Inflammatory macrophage (primary cell): Measurements from ENCODE around the gene EGFL8.

Source experiments
- DNase-seq, 2 donors: peaks; one replicate each; pipeline ENCODE4 v3.0.0-alpha.2; 2020 to 2022

Gene EGFL8

DNA sequence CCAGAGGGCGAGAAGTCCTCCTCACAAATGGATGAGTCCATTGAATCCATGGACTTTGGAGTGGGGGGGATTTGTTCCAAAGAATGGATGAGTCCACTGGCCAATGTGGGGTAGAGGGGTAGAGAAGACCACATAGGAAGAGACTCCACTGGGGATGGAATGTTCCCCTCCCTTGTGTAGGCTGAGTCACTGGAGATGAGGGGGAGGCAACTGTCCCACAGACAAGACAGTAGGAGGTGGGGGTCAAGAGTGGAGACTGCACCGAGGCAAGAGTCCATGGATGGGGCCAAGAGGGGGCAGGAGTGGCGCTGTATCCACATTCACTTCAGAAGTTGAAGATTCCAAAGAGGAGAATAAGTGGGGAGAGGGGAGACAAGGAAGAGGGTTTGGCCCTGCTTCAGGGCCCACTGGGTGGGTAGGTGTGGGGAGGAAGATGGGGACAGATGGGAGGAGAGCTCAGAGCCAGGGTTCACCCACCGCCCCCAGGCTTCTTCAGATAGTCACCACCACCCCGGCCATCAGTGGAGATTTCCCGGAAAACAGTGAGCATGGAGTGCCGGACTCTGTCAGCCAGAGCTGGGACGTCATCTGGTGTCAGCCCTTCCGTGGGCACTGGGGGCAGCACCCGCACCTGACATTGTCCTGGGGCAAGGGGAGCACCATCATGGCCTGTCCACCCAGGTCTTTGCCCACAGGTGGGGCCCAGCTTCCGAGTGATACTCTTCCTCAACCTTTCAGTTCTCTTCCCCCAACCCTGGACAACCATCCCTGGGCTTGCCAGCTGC, 4.6 kb downstream of the EGFL8 start:
- DNase-seq, result no peak

DNA sequence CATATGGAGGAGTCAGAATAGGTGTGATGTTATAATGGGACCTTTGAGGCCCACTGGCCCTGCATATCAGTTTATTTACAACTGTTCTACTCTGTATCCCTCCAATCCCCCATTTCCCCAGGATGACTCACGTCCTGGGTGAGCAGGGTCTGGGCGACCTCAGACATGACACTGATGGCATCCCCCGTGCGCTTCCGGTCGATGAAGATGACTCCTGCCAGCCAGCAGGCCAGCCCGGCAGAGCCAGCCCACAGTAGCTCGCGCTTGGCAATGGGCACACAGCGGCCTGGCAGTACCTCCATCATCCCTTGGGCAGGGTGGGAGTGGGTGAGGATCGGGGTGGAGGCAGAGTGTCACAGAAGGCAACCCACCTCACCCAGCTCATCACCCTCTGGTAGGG, 5.9 kb downstream of the EGFL8 start:
- no peak for DNase-seq

DNA sequence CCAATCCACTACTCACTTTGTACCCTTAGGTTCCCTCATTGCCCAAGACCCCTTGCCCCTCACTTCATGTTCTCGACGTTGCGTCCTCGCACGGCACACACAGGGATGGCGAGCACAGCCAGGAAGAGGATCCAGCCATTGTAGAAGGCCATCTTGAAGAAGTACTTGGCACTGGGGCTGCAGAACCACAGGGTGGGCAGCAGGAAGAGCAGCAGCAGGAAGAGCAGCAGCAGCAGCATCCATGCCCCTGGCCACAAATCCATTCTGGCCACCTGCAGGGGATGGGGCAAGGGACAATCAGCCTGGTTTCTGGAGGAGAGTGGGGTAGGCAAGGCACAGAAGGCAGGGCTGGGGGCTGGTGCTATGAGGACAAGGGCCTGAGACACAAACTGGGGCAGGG, 6.8 kb downstream of the EGFL8 start:
- DNase-seq, result no peak

DNA sequence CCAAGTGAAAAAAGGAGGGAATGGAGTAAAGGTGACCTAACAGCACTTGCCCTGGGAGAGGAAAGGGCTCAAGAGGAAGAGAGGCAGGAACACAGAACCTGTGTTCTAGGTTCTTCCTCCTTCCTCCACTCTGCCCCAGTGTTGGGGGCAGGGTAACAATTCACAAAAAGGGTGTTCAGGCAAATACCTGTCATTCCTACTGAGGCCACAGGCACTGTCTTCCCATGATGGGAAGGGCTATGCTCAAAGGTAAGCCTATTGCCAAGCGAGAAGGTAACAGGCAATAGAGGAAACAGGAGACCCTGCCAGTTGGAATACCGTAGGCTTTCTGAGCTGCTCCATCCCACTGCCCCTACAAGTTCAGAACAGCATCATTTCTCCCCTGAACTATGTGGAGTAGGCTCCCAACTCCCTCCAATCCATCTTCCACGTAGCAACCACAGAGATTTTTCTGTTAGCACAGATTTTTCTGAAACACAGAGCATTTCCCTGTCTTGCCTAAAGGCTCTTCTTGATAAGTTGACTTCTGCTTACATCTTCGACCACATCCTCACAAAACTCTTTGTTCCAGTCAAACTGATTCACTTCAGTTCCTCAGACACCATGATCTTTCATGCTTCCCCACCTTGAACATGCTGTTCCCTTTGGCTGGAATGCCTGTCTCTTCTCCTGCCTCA, 8.8 kb downstream of the EGFL8 start:
- no peak for DNase-seq

DNA sequence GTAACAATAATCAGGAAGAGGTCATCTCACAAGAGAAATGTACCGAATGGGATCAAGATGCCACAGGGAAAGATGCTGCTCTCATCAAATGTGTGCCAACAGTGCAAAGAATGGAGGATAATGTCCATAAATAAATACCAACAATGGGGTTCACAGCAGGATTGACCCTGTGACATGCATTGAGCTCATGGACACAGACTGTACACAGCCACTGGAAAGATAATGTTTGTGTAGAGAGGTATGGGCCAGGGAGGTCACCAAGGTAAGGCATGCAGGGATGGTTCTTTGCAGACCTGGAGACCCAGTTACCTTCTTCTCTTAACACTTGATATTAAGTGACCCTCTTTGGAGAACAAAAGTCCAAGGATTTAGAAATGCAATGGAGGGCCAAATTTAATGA, 10.0 kb downstream of the EGFL8 start:
- DNase-seq, result no peak

DNA sequence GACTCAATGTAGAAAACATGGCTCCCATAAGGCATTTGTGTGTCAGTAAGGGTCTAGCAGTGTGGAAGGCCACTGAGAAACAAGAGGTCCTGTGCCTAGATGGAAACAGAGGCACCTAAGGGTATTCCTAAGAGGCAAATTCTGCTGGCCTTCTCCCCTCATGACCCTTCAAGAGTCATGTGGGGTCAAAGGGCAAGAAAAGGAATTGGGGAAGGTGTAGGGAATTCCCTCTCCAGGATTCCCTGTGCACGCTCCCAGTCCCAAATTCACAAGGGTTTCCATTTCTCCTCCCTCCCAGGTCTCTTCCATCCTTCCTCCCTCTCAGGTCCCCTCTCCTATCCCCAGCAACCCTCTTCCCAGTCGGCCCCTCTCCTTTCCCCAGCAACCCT, 10.9 kb downstream of the EGFL8 start:
- no peak for DNase-seq

DNA sequence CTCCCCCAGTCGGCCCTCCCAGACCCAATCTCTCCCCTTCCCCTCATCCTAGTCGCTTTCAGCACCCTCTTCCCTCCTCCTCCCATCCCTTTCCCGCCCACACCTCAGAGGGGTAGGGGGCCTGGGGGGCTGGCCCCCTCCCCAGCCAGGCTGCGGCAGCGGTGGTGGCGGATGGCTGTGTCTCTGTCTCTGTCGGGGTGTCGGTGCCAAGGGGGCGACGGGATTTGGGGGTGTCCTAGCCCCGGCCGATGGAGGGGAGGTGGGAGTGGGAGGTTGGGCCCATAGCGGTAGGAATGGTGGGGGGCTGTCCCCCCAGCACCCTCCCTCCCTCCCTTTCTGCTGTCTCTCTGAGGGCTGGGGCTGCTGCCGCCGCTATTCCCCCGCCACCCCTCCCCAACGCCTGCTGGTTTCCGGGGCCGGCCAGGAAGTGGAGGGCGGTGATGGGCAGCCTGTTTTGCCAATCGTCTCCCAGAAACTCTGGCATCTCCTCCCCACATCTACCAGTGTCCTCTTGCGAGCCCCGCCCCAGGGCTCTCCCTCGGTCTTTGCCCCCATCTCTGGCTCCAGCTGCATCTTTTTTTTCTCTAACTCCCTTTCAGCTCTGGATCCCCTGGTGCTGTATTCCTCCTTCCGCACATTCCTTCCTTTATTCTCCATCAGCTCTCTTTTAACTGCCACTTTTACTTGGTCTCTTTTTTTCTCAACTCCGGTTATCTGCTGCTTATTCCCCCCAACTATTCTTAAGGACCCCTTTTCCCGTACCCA, 11.5 kb downstream of the EGFL8 start, which contains the start of gene AGPAT1:
TSS of gene AGPAT1 (minus strand) at position 374 of the 765 bp plus-strand sequence. CDS start 4,588 bp downstream, outside the sequence.
- DNase-seq, result peak; percentile 94 to 96

DNA sequence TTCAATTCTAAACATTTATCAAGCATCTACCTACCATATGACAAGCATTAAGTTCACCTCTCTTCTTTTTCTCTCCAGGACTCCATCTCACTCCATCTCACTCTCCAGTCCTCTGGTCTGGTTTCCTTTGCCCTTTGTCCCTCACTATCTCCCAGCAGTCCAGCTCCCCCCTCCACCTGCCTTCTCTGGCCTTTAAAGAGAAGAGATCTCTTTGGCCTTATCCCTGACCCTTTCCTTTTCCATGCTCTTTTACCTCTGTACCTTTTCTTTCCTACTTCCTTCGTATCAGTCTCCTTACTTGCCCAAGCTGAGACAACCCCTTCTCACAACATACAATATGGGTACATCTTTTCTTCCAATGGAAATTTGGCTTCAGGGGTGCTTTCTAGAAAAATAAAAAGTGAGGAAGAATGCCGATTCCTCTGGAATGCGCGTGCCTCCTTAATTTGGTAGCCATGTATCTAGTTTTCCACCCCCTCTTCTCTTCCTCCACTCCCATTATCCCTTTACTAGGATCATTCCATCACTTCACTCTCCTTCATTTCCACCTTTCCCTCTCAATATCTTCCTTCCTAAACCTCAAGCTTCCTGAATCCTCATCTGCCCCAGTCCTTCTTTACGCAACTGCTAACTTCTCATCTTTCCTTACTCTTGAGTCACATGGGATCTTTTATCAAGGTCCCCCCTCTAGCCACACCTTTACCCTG, 12.2 kb downstream of the EGFL8 start:
- DNase-seq, result no peak

DNA sequence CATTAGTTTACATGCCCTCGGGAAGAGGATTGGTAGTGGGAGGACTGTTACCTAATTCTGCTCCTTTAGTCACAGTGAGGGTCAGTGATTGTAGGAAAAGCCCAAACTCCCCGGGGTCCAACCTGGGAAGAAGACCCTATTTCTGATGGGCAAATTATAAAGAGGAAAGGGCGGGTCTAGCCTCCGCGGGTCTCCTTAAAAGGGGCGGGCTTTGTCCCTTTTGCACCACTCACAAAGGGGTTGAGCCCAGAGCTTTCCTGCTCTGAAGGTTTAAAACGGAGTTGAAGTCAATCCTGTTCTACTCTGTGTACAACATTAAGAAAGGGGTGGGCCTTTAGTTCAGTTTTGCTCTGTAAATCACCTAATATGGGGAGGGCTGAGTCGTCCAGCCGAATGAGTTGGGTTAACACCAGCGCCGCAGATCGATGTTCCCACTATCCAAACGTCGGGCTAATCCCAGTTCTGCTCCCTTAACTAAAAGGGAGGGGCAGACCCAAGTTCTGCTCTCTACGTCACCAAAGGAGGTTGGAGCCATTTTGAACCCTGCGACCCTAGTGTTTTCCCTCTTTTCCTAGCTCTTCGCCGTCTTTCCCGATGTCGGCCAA, 12.9 kb downstream of the EGFL8 start:
- peak in 1 of 2 donors; percentile 38 for DNase-seq

DNA sequence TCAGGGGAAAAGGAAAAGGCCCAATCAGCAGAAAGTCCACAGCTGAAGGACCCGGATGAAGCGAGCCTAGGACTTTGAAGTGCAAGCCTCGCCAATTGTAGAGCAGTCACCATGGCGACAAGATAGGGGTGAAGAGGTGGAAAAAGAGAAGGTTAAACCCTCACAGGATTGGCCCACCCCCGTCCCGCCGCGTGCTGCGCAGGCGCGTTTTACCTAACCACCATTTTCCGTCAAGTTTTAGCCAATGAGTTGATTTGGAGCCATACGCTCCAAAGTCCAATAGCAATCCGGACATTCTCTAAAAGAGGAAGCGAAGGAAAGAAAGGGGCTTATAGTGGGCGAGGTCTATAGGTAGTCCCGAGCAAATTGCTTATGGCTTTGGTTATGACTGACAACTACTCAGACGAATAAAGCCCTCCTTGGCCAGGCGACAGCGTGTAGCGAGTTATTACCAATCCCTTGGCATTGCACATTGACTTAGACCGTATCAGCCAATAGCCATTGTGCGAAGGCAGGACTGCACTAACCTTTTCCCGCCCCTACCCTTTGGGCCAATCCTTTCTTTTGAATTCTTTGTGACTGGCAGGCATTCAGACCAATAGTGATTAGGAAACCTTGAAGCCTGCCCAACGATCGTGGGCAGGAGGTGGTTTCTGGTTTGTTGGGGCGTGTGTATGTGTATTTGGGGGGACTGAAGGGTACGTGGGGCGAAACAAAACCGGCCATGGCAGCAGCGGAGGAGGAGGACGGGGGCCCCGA, 13.6 kb downstream of the EGFL8 start, which contains the start of gene RNF5:
TSS of gene RNF5 (plus strand) at position 618 of the 759 bp plus-strand sequence. CDS start at position 725, 107 bp downstream.
- DNase-seq, result peak; percentile 100

DNA sequence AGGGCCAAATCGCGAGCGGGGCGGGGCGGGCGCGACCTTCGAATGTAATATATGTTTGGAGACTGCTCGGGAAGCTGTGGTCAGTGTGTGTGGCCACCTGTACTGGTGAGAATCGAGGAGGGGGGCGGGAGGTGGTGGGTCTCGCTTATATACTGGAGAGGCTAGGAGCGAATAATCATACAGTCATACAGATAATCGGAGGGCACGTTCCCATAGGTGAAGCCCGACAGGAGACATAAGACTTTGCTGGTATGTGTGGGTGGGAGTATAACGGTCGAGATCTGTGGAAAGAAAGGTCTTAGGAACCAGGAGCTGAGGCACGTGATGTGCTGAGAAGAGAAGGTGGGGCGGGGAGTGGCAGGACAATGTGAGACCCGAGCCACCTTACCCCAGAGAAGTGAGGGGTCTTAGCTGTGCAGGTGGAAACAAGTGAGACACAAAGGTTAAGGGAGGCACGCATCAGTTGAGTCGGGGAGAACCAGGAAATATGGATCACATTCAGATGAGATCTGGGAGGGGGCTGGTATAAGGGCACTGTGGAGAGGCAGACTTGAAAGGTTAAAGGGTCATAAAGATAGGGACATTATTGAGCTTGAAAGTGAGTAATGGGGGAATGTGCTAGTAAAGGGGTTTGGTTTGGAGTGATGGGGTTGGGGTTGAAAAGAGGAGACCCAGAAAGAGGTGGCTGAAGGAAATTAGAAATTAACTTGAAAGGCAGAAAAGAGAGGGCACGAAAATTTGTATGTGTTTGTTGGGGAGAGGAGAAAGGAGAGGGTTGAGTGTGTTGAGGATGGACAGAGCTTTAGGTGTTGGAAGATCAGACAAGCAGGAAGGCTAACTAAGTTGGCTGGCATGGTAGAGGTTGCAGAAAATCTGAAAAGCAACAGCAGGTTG, 14.4 kb downstream of the EGFL8 start:
- DNase-seq, result no peak

DNA sequence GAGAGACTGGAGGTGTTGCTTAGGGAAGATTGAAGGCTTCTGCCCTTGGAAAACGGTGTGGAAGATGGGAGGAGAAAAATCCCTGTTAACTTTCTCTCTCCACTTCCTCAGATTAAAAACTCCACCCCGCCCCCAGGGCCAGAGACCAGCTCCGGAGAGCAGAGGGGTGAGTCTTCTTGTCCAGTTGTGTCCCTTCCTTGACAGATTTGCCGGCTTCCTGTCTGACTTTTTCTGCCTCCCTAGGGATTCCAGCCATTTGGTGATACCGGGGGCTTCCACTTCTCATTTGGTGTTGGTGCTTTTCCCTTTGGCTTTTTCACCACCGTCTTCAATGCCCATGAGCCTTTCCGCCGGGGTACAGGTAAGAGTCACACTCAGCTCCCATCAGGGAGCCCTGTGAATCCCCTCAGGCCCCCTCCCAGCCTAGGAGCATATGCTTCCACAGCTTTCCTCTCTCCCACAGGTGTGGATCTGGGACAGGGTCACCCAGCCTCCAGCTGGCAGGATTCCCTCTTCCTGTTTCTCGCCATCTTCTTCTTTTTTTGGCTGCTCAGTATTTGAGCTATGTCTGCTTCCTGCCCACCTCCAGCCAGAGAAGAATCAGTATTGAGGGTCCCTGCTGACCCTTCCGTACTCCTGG, 15.5 kb downstream of the EGFL8 start:
- no peak for DNase-seq

DNA sequence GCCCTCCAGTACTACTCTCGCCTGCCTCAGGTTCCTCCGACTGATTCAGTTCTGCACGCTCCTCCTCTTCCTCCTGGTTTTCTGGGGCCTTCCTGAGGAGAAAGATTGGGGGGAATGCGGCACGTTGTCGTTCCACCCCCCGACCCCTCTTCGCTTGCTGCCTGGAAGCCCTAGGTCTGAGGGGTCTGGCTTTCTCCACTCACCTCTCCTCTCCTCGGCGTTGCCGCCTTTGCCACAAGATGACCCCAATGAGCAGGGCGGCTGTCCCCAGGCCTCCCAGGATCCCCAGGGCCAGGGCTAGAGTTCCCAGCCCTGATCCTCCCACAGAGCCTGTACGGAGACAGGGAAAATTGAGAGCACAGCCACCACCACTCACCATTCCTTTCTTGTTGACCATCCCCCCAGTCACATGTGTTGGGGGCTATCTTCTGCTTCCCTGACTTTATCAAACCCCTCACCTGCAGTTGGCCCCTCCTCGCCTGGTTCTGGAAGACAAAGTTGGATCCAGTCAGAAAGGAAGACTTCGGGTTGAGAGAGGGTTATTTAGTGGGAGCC, 16.8 kb downstream of the EGFL8 start:
- no peak for DNase-seq

DNA sequence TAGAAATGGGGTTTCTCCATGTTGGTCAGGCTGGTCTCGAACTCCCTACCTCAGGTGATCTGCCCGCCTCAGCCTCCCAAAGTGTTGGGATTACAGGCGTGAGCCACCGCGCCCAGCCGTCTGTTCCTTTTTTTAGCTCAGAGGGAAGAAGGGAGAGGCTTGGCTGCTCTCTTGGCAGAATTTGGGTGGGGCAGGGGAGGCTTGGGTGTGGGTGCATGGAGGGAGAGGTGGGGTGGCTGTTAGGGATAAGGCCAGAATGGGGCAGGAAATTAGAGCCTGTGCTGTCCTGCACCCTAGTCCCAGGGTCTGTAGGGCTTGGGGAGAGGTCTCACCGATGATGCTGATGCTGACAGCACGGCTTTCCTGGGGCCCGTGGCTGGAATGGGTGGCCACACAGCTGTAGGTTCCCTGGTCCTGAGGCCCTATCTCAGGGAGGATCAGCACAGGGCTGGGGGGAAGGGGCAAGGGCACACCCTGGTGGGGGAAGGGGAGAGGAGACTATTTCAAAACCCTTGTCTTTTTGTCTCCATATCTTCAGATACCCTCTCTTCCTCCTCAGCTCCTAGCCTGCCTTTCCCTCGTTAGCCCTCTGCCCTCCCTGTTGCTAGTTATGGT, 17.6 kb downstream of the EGFL8 start:
- DNase-seq, result no peak

DNA sequence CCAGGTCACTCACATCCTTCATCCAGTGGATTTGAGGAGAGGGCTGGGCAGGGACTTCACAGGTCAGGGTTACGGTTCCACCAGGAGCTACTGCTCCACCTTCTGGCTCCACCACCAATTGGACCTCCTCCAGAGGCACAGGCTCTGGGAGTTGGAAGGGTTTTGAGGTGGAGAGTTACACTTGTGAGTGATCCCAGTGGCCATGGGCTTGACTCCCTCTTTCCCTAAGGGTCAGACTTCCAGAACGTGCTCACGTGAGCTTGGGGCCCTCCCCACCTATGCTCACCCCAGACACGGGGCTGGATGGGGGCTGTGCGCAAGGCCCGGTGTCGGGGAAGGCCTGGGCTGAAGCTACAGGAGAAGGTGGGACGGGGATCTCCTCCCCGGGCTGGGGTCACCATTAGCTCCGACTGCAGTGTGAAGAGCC, 18.2 kb downstream of the EGFL8 start:
- no peak for DNase-seq

DNA sequence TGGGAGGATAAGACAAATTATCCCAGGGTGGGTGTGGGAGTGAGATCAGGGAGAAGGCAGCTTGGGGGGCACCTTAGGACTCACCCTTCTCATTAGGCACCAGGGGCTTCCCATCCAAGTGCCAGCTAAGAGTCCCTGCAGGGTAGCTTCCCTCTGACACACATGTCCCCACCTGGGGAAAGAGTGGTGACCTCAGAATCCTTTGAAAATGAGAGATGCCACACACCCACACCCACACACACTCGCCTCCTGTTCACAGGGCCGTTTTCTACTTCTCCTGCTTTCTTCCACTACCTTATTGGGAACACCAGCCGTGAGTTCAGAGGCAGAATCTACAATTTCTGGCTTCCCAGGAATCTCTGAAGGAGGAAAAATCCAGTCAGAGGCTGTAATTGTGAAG, 18.6 kb downstream of the EGFL8 start:
- no peak for DNase-seq

DNA sequence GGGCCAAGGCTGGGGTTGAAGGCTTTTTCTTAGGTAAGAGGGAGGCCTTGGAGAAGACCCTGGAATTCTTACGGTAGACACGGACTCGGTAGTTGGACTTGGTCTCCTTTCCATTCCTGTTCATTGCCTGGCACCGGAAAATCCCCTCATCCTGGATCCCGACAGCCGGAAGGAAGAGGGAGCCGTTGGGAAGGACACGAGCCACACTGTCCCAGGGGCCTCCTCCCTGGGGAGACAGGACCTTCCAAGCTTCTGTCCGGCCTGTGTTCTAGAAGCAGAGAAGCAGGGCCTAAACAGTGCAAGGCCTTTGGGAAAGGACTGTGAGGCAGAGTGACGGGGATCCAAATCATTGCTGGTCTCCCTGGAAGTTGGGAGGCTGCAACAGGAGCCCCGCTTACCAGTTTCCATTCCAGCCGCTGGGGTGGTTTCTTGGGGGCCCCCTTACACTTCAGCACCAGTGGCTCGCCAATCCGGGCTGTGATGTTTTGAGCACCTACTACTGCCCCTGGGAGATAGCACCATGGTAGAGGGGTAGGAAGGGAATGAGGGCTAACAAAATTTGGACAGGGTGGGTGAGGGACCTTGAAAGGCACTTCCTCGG, 19.2 kb downstream of the EGFL8 start:
- no peak for DNase-seq

DNA sequence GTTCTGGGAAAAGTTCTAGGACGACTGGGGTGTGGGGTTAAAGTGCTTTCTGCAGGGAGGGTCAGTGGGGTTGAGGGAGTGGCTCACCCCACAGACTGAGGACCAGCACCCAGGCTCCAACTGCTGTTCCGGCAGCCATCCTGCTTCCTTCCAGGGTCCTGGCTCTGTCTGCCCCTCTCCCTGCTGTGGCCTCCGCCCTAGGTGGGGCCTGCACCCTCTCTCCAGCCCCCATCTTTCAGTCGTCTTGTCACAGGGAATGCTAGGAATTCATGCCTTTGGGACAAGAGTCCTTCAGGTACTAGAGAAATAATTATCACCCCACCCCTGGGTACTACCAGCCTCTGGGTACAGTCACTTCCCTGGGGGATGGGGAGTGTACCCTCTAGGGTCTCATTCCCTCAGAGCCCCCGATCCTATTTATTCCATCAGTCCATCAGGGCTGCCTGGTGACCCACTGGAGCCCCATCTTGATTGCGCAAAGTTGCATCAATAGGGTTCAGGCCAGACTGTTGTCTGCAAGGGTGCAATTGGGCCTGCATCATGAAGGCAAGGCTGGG, 19.8 kb downstream of the EGFL8 start, which contains the start of gene AGER:
TSS of gene AGER (minus strand) at position 170 of the 557 bp plus-strand sequence. CDS start at position 139, 31 bp downstream.
- DNase-seq, result no peak
